Measurements from ENCODE around the gene THSD4.

Gene THSD4

DNA sequence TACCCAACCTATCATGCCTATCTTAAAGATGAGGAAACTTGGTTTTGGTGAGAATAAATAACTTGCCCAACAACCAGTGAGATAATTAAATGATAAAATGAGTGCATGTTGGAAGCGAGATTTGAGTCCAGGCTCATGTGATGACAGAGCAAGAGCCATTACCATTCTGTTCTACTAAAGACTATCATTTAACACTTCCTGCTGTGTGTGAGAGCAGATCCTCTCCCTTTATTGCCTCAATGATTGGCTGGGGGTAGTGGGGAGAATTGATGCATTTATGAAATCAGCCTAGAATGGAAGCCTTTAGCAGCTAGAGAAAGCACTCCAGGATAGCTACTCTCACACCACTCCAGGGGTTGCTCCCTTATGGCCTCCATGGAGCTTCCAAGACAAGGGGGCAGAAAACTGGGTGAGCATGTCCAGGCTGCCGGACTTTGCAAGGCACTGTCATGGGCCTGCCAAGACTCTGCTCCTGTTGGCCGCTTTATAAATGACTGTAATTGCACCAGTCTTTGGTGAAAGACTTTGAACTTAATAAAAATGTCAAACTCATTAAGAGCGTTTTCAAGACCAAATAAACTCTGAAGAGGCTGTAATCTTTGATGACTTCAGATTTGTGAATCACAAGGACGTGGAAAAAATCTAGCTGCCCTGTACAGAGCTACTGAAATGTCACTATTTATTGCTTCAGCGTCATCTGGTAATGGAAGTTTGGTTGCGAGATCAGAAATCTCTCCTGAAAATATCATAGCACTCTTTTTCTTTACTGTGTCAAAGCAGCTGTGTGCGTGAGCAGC is 486.0 kb downstream of the THSD4 start:
- no peak for DNase-seq (ENCODE audit: low spot score)
- TF ChIP-seq, protein P1, sequence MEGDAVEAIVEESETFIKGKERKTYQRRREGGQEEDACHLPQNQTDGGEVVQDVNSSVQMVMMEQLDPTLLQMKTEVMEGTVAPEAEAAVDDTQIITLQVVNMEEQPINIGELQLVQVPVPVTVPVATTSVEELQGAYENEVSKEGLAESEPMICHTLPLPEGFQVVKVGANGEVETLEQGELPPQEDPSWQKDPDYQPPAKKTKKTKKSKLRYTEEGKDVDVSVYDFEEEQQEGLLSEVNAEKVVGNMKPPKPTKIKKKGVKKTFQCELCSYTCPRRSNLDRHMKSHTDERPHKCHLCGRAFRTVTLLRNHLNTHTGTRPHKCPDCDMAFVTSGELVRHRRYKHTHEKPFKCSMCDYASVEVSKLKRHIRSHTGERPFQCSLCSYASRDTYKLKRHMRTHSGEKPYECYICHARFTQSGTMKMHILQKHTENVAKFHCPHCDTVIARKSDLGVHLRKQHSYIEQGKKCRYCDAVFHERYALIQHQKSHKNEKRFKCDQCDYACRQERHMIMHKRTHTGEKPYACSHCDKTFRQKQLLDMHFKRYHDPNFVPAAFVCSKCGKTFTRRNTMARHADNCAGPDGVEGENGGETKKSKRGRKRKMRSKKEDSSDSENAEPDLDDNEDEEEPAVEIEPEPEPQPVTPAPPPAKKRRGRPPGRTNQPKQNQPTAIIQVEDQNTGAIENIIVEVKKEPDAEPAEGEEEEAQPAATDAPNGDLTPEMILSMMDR (IDR thresholded peaks at IDR 0.05; ENCODE audit: extremely low read depth, missing control alignments), result no peak

DNA sequence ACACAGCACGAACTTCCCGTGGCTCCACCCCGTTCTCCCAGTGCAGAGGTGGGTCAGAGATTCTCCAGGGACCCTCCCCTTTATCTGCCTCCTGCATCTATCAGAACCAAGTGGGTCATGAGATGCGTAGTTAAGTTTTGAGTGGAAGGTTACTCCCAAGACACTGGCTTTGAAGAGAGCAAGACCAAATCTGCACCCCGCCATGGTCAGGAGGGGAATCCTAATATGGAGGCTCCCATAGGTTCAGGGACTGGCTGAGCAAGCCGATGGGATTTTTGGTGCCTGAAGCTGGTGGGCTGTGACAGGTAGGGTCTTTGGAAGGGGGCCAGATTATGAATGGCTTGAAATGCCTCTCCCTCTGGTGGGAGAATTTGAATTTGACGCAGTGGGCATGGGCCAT is 488.1 kb downstream of the THSD4 start:
- no peak for DNase-seq (ENCODE audit: low spot score)
- TF ChIP-seq, protein P1 (IDR thresholded peaks at IDR 0.05; ENCODE audit: extremely low read depth, missing control alignments), result no peak

DNA sequence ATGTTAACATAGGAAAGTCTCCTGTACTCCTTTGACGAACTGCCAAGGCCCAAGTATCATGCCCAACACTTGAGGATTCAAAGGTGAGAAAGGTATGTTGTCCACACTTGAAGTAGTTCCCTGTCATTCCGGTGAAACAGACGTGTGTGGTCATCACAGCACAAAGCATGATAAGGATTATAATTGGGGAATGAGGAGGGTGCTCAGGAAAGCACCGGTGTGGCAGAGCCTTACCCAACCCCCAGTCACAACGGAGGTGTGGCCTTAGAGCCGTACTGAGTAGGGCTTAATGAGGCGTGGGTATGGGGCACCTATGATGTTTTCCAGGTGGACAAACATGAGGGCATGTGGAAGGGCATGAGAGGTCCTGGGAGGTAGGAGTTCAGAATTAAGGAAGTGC is 492.1 kb downstream of the THSD4 start:
- TF ChIP-seq, protein P1 (IDR thresholded peaks at IDR 0.05; ENCODE audit: extremely low read depth, missing control alignments), result no peak
- no peak for DNase-seq (ENCODE audit: low spot score)

DNA sequence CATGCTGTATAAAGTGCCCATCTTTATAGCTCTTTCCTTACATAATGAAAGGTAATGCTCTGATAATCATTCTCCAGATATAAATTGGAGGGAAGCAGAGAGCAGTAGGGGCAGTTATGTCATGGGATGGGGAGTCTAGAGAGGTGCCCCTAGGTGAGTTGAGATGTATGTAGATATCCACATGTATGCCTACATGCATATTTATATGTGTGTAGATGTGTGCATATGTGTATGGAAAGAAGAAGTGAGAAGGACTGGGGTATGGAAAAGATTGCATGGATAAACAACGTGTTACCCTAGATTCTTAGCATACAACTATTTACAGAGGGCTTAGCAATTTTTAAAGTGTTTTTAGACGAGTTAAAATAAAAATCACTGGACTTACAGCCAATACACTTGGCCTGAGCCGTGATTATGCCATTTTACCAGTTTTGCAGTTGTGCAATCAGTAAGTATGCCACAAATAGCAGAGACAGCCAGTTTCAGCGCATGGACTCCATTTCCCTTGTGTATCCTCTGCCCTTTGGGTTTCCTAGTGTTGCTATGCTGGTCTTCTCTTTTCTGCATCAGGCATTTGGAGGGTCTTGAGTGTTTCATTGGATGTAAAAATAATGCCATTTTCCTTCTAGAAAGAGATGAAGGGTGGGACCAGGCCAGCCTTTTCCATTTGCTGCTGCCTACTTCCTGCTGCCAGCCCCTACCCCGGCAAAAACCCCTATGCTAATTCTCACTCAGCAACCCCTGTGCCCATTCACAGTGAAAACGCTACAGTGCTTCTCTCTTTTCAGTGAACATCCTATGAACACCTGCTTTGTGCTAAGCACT is 495.7 kb downstream of the THSD4 start:
- DNase-seq (ENCODE audit: low spot score), result no peak
- TF ChIP-seq, protein P1 (IDR thresholded peaks at IDR 0.05; ENCODE audit: extremely low read depth, missing control alignments), result no peak

DNA sequence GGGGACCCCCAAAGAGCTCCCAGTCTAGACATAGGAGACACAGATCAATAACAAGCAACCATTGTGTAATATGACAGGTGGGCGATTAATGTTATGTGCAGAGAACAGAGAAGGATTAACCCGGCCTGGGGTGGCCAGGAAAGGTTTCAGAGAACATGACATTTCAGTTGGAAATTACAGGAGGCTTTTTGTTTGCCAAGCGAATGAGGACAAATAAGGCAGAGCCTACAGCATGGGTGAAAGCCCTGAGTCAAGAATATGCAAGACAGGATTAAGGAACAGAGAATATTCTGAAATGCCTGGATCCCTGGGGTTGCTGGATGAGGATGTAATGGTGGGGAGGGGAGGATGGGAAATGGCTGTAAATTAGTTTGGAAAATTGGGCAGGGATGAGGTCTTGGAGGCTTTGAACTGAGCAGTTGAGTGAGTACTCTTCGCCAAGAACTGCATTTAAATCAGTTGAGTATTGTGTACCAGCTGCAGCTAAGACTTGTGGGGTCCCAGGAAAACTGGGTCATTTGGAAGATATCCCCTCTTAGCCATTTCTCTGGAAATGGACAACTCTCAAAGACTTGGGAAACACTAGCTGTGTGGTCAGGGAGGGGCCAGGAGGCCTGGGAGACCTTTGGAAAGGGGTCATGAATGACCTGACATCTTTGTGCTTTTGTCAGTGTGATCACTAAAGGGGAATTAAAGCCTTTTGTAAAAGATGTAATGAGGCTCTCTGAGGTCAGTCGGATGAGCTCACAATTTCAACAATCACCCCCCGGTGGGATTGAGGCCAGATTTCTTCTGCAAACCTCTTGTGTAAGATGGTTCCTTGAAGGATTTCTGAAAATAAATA is 496.5 kb downstream of the THSD4 start:
- DNase-seq (ENCODE audit: low spot score), result no peak
- TF ChIP-seq, protein P1 (IDR thresholded peaks at IDR 0.05; ENCODE audit: extremely low read depth, missing control alignments), result no peak

DNA sequence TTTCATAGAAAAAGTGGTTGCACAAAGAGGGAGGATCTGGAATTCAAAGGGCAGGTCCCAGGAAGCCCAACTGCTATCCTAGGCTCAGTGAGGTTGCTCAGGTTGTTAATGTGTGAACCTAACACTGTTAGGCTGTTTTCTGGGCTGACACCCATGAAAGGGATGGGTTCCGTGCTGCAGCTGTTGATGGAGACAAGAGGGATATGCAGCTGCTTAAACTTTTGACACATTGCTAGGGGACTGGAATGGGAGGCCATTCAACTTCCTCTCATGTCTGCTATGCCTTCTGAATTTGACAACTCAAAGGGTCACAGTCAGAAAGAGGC is 497.1 kb downstream of the THSD4 start:
- DNase-seq (ENCODE audit: low spot score), result no peak
- TF ChIP-seq, protein P1 (IDR thresholded peaks at IDR 0.05; ENCODE audit: extremely low read depth, missing control alignments), result no peak

Measured in GM20000 (cell line).